Activated B cell treated with CpG ODN at 0.5 μM for 24 hours (primary cell): ENCODE results near the gene CDX4. TPM values are rescaled to one million over a fixed set of nuclear protein-coding genes. Genes with fewer than 3 reads are reported as not detected.

ENCODE experiments used
- ATAC-seq: fragments of 200-7000 bp; cut with Tn5 transposase; one replicate; pipeline ENCODE4 v1.10.0; 2021; ENCODE audit warnings: low read depth, mild to moderate bottlenecking, moderate library complexity
- CTCF ChIA-PET: fragments of 350-600 bp; sonication (Branson Sonifier 250); formaldehyde crosslinking; loops from one replicate; lab custom pipeline; 2021; ENCODE audit warnings: antibody characterized with exemption; lab: Charles Lee
- POLR2A ChIA-PET: fragments of 350-600 bp; sonication (Branson Sonifier 250); formaldehyde crosslinking; loops from one replicate; lab custom pipeline; 2021; ENCODE audit warnings: antibody characterized with exemption; lab: Charles Lee
- DNase-seq: peaks from one replicate; pipeline ENCODE4 v3.0.0; 2022
- H3K27ac Mint-ChIP-seq: one replicate; pipeline ENCODE4 v1.8.0; 2020; ENCODE audit warnings: mixed read lengths
- H3K27me3 Mint-ChIP-seq: one replicate; pipeline ENCODE4 v1.8.0; 2021; ENCODE audit warnings: mixed read lengths
- H3K36me3 Mint-ChIP-seq: one replicate; pipeline ENCODE4 v1.8.0; 2021; ENCODE audit warnings: low read depth, mixed read lengths
- H3K4me1 Mint-ChIP-seq: one replicate; pipeline ENCODE4 v1.8.0; 2021; ENCODE audit warnings: mixed read lengths
- H3K4me3 Mint-ChIP-seq: one replicate; pipeline ENCODE4 v1.8.0; 2020; ENCODE audit warnings: mild to moderate bottlenecking, mixed read lengths
- H3K9me3 Mint-ChIP-seq: one replicate; pipeline ENCODE4 v1.8.0; 2020; ENCODE audit warnings: mixed read lengths
- CTCF ChIP-seq: fragments of 200-600 bp; IDR thresholded peaks from one replicate; pipeline ENCODE4 v1.8.0; 2022; ENCODE audit warnings: antibody characterized with exemption, mild to moderate bottlenecking
- intact Hi-C: fragments of 100-400 bp; cut with micrococcal nuclease; formaldehyde crosslinking; loops from one replicate; pipeline ENCODE4 v1.15.1; 2024
- total RNA-seq: library from RNA; stranded (reverse); gene quantifications from 2 replicates; pipeline ENCODE4 v1.2.3, GENCODE V29; 2022

Gene CDX4
- total RNA-seq, 1 donor from 2014 or later, result not detected

GRCh38 chrX:73447311-73447794 lies 500 bp downstream of the CDX4 start:
- peaks cover 8% of the 10 kb centered on the region for H3K27me3 Mint-ChIP-seq
- no peak for TF ChIP-seq CTCF

GRCh38 chrX:73448379-73448778 lies 1.5 kb downstream of the CDX4 start:
- Mint-ChIP-seq H3K27me3 (peaks cover 8% of the 10 kb centered on the region), H3K27ac (no peak overlapping the region), H3K4me1 (no peaks in the 10 kb centered on the region), H3K9me3 (no peaks in the 10 kb centered on the region), H3K36me3 (no peaks in the 10 kb centered on the region), H3K4me3 (no peak overlapping the region)
- ATAC-seq, result no peak
- DNase-seq, result no peak
- intact Hi-C loops, result no loop called here
- no peak for TF ChIP-seq CTCF
- ChIA-PET POLR2A (no interaction called here), CTCF (no interaction called here)

More at GRCh38 chrX:73447311-73447794, 500 bp downstream of the CDX4 start:
- H3K36me3 Mint-ChIP-seq, result no peaks in the 10 kb centered on the region
- H3K4me1 Mint-ChIP-seq, result no peaks in the 10 kb centered on the region
- no peak overlapping the region for H3K4me3 Mint-ChIP-seq
- no peak overlapping the region for H3K27ac Mint-ChIP-seq
- no peaks in the 10 kb centered on the region for H3K9me3 Mint-ChIP-seq
- DNase-seq, result no peak
- no peak for ATAC-seq
- CTCF ChIA-PET, result no interaction called here
- intact Hi-C loops, result no loop called here
- POLR2A ChIA-PET, result no interaction called here

- Mint-ChIP-seq H3K4me3 (no peak overlapping the region), H3K27me3 (no peaks in the 10 kb centered on the region), H3K4me1 (no peaks in the 10 kb centered on the region), H3K27ac (no peak overlapping the region), H3K36me3 (no peaks in the 10 kb centered on the region), H3K9me3 (no peaks in the 10 kb centered on the region)
- no peak for TF ChIP-seq CTCF
- intact Hi-C loops, result no loop called here
- POLR2A ChIA-PET, result no interaction called here
- CTCF ChIA-PET, result no interaction called here
- DNase-seq (no peak), ATAC-seq (no peak)
These were observed 8.3 kb downstream of the CDX4 start for GRCh38 chrX:73455171-73455570.

GRCh38 chrX:73457306-73457705 lies 10.5 kb downstream of the CDX4 start:
- no peaks in the 10 kb centered on the region for H3K36me3 Mint-ChIP-seq
- DNase-seq (no peak), ATAC-seq (no peak)
- no peaks in the 10 kb centered on the region for H3K27me3 Mint-ChIP-seq
- no peak overlapping the region for H3K27ac Mint-ChIP-seq
- TF ChIP-seq CTCF, result no peak
- no peak overlapping the region for H3K4me3 Mint-ChIP-seq
- intact Hi-C loops, result no loop called here
- CTCF ChIA-PET, result no interaction called here
- no peaks in the 10 kb centered on the region for H3K4me1 Mint-ChIP-seq
- POLR2A ChIA-PET, result no interaction called here
- H3K9me3 Mint-ChIP-seq, result no peaks in the 10 kb centered on the region

GRCh38 chrX:73468376-73468775 lies 21.5 kb downstream of the CDX4 start:
- no peak for TF ChIP-seq CTCF
- no peak for ATAC-seq
- Mint-ChIP-seq H3K4me1 (no peaks in the 10 kb centered on the region), H3K27ac (no peak overlapping the region), H3K9me3 (no peaks in the 10 kb centered on the region), H3K27me3 (no peaks in the 10 kb centered on the region), H3K4me3 (no peak overlapping the region), H3K36me3 (no peaks in the 10 kb centered on the region)
- no peak for DNase-seq
- CTCF ChIA-PET, result no interaction called here
- POLR2A ChIA-PET, result no interaction called here
- intact Hi-C loops, result no loop called here
